ENCODE results near the gene DAD1.
A peak's percentile ranks its signal among the peaks of the same experiment; 100 is the strongest.
"Not testable (repeated sequence)": the region's sequence is repeated elsewhere in the genome, so short reads cannot be mapped to it uniquely, and the experiment has no call there.

Gene DAD1

DNA sequence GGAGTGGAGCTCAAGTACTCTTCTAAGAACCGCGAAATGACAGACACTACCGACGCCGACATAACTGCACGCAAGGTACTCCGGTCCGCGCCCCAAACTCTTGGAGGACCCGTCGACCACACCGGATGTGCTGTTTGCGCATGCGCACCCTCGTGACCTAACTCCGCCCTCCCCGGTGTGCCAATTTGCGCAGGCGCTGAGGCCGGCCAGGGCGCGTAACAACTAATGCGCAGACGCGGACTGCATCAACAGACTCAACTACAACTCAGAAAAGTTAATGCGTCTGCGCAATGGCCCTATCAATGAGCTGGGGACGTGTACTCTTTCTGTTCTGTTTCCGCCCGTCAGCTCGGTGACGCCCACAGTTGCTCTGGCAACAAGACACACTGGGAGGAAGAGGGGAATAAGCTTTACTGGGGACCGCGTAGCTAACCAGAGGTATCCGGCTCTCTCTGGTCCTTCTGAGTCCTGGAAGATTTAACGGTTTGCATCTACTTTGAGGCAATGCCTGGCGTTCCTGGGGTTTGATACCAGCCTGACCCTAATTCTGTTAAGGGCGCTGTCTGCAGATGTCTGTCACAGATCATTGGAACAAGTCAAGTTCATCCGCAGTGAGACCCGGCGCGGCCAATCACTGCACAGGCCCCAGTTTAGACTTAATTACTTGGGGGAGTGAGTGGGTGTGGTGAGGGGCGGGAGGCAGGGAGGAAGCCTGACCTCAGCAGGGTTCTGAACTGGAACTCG lies at the start of gene DAD1:
TSS of gene DAD1 (minus strand) at position 129 of the 744 bp plus-strand sequence. CDS start at position 62, 67 bp downstream.
- DNase-seq (ENCODE audit: low read depth): peak; percentile 100

DNA sequence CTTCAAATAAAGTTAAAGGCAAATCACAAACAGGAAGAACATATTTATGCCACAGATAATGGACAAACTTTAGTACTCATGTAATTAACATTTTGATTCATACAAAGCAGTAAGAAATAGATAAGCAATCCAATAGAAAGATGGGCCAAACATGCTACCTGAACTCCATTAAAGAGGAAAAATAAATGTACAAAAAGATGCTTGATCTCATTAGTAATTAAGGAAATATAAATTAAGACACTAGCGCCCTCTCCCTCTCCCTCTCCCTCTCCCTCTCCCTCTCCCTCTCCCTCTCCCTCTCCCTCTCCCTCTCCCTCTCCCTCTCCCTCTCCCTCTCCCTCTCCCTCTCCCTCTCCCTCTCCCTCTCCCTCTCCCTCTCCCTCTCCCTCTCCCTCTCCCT lies 47.0 kb upstream of the DAD1 start:
- not testable (repeated sequence) for DNase-seq (ENCODE audit: low read depth)

DNA sequence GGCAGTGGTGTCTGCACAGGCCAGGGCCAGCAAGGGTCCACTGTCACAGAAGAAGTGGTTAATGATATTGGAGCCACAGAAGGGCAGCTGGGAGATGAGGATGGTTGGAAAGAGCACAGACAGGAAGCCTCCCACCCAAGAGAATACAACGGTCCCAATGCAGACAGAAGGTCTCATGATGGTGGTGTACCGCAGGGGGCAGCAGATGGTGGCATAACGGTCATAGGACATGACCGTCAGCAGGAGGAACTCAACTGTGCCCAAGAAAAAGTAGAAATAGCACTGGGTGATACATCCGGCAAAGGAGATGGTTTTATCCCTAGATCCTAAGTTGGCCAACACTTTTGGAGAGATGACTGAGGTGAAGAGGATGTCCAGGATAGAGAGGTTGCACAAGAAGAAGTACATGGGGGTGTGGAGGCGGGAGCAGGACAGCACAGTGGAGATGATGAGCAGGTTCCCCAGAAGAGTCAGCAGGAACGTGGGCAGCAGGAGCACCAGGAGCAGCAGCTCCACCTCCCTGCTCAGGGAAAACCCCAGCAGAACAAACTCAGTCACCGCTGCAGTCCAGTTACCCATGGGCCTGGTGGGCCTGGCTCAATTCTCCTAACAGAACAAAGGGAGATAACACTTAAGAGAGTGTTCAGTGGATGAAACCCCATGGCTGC lies 45.3 kb upstream of the DAD1 start:
- DNase-seq (ENCODE audit: low read depth): no peak

DNA sequence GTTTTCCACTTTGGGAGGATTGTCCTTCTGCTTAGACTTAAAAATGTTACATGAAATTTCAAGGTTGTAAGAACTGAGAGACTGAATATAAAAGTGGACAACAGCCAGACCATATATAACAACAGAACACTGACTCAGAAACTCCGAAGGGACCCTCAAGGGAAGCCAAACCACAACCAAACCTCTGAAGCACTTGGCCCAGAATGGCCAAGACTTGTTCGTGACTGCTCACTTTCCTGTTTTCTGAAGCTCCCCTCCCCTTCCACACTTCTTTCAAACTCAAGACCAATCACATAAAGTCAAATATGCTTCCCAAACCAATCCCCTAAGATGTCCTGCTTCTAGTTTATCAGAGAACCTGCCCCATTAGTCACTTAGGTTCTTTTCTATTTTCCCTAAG lies 41.5 kb upstream of the DAD1 start:
- DNase-seq (ENCODE audit: low read depth): peak; percentile 94

DNA sequence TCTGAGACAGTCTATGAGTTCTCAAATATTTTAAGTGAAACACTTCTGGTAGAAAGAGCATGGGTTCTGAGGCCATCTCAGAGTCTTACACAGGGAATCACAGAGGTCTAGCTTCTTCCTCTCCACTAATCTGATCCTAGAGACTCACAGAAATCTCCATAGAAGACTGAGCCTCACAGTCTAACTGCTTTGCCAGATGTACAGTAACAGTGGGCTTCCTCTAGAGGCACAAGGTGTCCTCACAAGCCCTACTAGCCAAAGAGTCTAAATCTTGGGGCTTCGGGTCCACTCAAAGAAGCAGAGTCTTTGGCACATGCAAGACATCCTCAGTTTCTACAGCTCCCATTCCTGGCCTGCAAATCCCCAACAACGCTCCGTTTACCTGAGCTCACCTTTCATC lies 41.0 kb upstream of the DAD1 start:
- no peak for DNase-seq (ENCODE audit: low read depth)

DNA sequence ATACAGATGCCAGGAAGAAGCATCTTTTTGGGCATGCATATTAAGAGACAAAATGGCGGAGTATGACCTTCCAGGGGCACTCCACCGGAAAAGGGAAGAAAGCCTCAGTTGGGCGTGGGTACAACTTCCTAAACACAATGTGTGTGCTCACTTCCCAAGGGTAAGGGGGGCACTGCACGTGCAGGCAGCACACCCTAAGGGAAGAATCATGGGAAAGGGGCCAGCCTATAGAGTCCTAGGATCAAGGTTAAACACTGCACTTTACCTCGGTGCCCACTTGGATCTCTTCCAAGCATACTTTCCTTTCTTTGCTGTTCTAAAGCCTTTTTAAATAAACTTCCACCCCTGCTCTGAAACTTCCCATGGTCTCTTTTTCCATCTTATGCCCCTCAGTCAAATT lies 40.3 kb upstream of the DAD1 start:
- no peak for DNase-seq (ENCODE audit: low read depth)

DNA sequence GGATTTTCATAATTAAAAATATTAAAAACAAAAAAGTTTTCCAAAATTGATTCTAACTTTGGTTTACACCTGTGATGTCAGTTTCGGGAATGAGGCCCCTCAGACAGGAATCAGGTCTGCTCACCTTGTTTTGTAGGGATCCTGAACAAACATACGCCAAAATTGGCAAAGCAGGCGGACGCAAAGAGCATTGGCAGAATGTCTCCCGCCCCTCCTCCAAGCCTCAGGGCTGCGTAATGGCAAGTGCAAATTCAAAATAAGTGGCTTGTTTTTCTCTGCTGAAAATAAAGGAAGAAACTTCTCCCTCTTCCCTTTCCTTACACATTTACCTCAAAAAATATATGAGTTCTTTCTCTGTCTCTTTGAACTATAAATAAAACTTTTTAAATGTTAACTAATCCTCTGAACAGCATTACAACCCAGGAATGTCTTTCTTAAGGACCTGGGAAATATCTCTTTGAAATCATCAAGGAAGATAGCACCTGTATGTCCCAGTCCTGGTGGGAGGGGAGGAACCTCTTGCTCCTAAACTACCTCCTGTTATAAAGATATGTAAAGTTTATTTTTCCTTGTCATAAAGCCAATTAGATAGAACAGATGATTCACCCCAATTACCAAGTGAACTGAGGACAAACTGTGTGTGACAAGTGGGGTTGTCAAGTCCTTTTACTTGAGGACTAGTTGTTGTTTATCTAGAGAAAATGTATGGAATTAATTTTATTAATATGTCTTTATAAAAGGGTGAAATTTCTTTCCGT lies 38.7 kb upstream of the DAD1 start:
- DNase-seq (ENCODE audit: low read depth): no peak

DNA sequence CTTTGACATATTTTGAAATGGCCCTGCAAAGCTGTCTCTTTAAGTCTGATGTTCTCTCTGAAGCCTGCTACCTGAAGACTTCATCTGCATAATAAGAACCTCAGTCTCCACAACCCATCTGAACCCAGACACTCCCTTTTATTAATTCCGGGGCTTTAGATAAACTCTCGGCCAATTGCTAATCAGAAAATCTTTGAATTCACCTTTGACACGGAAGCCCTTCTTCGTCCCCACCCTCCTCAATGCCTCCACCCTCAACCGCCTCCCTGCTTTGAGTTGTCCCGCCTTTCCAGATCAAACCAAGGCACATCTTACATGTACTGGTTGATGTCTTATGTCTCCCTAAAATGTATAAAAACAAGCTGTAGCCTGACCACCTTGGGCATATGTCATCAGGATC lies 37.6 kb upstream of the DAD1 start:
- DNase-seq (ENCODE audit: low read depth): no peak

DNA sequence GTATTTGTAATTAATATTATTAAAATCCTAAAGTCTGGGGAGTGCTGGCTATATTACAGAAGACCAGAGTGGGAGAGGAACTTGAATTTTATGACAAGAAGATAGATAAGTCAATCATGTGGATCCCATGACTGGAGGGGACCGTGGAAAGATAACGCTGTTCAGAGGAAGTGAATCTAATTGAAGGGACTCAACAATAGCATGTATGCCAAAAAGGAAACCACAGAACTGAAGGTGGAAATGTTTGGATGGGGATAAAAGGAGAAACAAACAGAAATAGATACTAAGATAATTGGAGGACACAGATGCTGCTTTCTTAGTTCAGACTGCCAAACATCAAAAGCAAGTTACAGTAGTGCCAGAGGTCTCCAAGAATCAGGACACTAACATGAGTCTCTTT lies 34.0 kb upstream of the DAD1 start:
- no peak for DNase-seq (ENCODE audit: low read depth)

DNA sequence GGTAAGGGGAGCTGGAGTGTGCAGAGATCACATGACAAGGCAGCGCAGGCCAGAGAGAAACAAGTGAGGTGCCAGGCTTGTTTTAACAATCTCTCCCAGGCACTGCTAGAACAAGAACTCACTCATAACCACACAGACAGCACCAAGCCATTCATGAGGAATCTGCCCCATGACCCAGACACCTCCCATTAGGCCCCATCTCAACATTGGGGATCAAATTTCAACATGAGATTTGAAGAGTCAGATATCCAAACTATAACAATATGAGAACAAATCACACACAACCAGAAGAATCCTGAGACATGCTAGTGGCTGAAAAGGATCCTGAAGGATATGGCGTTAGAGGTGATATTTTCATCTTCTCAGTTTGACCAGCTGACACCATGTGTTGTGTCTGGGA lies 33.2 kb upstream of the DAD1 start:
- peak; percentile 90 for DNase-seq (ENCODE audit: low read depth)

DNA sequence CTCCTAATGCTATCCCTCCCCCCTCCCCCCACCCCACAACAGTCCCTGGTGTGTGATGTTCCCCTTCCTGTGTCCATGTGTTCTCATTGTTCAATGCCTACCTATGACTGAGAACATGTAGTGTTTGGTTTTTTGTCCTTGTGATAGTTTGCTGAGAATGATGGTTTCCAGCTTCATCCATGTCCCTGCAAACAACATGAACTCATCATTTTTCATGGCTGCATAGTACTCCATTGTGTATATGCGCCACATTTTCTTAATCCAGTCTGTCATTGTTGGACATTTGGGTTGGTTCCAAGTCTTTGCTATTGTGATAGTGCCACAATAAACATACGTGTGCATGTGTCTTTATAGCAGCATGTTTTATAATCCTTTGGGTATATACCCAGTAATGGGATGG lies 26.7 kb upstream of the DAD1 start:
- DNase-seq (ENCODE audit: low read depth): not testable (repeated sequence)

DNA sequence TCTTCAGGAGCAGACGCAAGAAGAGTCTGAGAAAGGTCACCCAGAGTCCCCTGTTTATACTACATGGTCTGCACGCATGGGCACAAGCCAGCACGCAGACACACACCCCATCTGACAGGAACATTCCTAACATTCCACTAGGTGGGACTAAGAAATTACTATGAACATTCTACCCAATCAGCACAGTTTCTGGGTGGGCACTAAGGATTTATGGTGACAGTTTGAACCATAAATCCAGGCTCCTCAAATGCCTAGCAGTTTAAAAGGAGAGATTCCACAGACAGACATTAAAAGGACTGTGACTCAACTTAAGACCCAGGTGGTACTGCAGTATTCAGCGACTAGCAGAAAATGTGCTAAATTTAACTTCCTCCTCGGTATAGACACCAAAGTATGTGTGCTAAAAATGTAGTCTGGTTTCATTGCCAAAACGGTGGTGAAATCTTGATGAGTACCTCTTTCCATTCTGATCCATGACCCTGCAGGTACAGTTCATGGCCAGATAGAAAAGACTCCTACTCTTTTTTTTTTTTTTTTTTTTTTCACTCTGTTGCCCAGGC lies 25.3 kb upstream of the DAD1 start:
- DNase-seq (ENCODE audit: low read depth): peak; percentile 97

DNA sequence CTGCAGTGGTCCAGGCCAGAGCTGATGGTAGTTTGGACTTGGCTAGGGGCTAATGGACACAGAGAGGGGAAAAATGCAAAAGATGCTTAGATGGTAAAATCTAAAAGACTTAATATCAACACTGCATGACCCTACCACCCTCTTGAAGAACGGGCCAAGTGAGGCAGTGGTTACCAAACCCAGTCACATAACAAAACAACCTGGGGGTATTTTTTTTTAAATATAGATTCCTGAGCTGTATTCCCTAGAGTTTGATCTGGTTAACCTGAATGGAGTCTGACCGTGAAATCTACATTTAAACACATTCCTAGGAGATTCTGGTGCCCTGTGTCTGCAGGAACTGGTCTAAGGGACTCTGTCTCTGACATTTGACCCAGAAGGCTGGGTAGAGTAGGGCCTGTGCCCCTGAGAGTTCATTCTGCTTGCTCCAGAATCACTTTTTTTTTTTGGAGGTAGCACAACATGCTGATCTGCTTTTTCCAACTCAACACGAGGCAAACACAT lies 24.8 kb upstream of the DAD1 start:
- DNase-seq (ENCODE audit: low read depth): peak; percentile 18

DNA sequence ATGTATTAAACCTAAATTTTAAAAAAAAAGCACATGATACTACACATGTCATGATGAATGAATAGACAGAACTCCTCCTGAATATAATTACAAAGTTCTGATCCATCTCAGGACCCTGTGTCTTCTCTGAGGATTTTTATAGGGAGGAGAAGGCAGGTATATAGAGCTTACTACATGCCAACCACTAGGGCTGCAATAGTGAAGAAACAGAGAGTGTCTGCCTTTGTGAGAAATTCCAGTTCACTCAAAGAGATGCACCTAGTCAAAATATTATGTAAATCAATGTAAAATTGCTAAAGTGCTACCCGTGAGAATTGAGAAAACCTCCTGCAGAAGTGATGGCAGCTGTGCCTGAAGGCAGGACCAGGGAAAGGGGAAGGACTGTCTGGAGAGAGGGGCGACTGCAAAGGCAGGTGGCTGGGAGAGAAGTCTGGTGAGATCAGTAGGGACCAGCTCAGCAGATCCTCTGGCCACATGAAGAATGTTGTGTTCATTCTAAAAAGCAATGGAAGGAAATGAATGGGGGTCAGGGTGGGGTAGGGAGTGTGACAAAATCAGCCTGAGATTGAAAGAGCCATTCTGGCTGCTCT lies 24.2 kb upstream of the DAD1 start:
- DNase-seq (ENCODE audit: low read depth): no peak

DNA sequence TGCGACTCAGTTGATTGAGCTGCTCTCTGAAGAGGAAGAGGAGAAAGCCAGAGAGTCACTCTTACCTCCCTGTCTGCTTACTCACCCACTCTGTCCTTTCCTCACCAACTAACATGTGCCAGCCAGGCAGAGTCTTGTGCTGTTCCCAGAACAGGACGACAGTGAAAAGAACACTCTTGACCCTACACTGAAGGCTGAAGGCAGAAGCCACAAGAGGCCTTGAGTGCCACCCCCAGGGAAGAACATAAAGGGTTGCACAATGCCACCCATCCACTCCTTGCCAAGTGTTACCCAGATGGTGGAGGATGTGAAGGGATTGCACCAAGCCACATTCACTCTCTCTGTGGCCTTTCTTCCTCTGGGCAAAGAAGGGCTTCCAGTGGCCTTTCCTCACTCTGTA lies 21.9 kb upstream of the DAD1 start:
- no peak for DNase-seq (ENCODE audit: low read depth)

DNA sequence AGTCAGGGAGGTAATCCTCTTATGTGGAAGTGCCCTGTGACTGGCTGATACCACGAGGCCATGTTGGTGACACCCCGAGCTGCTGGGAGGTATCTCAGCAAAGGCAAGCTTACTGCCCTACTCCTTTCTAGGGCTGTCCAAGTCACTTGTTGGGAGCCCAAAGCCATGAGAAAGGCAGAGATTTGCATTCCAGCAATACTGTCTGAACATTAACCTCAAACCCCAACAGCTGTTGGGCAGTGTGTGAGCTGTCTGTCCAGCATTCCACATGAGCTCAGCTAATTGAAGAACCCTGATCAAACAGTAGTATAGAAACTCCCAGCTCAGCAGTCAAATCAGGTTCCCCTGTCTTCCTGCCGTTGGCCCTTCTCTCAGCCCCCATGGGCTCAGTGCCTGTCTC lies 18.3 kb upstream of the DAD1 start:
- no peak for DNase-seq (ENCODE audit: low read depth)

DNA sequence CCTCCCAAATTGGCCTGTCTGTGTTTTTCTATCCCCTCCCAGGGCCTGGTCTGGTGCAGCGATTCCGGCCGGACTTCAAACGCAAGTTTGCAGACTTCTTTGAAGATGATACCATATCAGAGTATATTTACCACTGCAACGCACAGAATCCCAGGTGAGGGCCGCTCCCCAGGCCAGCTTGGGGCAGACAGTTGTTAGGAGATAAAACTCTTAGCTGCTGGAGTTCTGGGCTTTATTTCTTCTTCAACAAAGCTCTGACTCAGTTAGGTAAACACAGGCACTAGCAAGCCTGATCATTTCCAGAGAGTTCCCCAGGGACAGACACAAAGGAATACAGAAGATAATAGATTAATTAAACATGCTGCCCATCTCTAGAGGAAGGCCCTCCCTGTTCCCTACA lies 17.4 kb upstream of the DAD1 start:
- DNase-seq (ENCODE audit: low read depth): no peak

DNA sequence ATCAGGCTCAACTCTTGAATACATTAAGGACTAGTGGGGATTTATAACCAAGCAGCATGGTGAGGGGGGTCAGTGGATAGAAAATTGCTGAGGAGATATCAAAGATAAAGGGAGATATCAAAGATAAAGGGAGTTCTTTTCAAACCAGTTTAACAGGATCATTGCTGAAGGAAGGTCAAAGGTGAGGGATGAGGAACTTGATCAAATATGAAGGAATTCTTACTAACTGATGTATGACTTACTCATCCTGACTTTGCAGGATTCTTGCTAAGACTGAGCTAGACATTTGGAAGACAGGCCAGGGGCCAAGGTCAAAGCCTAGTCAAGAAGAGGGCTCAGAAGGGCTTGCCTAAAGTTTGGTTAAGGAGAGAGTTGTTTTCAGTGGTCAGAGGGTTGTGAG lies 13.8 kb upstream of the DAD1 start:
- peak; percentile 49 for DNase-seq (ENCODE audit: low read depth)

DNA sequence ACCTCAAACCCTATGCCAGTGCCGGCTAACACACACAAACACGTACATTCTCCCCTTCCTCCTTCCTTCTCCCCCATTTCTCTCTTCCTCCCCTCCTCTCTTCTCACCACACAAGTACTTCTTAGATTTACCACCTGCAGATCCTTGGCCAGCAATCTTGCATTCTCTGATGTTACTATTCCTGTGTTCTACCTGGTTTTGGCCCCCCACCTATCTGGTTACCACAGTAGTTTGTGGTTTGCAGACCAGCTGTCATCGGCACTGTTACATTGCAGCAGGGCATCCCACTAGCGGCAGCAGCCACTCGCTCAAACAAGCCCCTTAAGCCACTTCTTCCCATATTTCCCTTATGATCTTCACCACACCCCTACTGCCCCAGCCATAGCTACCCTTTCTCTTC lies 13.0 kb upstream of the DAD1 start:
- DNase-seq (ENCODE audit: low read depth): no peak

DNA sequence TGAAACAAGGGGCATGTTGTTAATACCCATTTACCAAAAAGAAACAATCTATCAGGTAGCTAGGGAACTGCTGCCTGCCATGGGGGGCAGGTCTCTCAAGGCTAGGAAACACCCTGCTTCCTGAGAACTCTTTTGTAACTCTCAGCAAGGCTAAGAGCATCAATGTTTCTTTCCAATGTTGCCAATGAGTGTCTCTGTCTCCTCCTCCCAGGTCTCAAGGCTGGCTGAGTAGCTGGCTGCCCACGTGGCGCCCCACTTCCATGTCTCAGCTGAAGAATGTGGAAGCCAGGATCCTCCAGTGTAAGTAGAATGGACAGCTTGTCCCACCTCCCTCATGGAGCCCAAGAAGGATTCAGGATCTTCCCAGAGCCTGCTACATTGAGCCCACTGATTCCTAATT lies 12.4 kb upstream of the DAD1 start:
- no peak for DNase-seq (ENCODE audit: low read depth)

DNA sequence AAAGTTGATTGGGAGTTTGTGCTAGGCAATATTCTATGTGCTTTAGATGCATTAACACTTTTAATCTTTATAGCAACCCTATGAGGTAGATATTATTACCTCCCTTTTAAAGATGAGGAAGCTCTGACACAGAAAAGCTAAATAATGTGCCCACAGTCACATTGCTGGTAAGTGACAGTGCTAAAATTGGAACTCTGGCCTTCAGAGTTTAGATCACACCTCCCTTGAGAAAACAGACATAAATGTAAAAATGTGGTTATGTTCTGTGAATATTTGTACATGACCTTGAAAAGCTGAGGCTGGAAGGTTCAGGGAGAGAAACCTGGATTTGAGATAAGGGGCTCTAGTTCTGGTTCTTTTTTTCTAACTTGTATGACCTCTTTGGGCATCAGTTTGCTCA lies 11.0 kb upstream of the DAD1 start:
- no peak for DNase-seq (ENCODE audit: low read depth)

DNA sequence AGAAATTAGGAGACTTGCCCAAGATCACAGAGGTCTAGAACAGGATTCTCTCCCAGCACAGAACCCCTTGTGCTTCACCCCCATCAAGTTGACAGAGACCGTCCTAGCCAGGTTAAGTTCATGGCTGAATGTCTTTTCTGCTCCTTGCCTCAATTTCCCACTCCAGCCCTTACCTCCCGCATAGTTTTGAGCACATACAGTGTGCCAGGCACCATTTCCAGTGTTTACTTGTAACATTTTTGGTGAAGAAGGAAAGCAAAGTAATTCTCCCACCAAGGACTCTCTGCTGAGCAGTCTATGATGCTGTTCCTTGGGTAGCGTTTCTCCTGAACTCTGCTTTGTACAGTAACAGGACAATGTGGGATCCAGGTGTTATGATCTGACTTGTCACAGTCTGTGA lies 10.3 kb upstream of the DAD1 start:
- no peak for DNase-seq (ENCODE audit: low read depth)

Data from iris pigment epithelial cell (primary cell).